NCI-H510A treated with DMSO at 0.1 percent for 48 hours (cell line): Measurements from ENCODE around the gene CD44.

ENCODE experiments used
- DNase-seq: peaks from one replicate; lab custom pipeline; 2025; lab: John Stamatoyannopoulos, UW

The CD44 gene

GRCh38 chr11:35262056-35262455 is 123.1 kb downstream of the CD44 start:
- no peak for DNase-seq

GRCh38 chr11:35262735-35263134 is 123.8 kb downstream of the CD44 start:
- no peak for DNase-seq

- no peak for DNase-seq
Observed at GRCh38 chr11:35265755-35266454, 126.9 kb downstream of the CD44 start.

GRCh38 chr11:35267504-35267903 is 128.5 kb downstream of the CD44 start:
- no peak for DNase-seq

DNA sequence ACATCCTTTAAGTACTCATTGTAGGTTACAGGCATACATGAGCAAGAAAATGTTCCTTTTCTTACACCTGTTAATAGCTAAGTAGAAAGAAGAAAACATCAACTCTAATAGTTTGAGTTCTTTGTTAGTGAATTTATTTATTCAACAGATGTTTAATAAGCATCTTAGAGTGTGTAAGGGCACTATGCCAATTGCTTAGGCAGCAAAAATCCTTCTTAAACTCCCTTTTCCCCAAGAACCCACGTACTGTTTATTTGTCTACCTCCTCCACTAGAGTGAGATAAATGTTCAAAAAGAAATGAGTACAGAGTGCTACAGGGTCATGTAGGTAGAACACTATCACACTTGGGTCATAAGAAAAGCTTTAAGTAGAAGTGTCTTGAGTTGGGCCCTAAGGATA is 131.4 kb downstream of the CD44 start:
- no peak for DNase-seq

GRCh38 chr11:35271031-35271430 is 132.1 kb downstream of the CD44 start:
- no peak for DNase-seq

DNA sequence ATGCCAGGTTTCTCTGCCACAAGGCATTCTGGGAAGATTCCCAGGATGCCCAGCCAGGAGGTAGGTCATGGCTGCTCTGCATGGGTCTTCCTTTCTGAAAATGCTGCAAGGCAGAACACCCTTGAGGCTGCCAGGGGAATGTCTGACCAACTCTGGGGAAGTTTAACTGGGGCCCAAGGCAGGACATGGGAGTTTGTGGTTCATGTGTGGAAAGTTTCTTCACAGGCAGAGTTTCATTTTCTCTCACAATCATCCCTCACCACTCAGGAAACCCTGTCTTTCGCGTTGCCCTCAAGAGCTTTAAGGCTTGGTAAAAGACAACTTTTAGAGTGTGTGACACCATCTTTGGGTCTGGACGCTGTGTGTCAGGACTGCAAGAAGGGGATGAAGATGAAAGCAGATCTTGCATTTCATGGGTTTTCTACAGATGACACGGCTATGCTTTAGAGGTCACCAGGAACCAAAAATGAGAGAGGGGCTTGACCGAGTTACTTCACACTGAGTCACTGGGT is 133.5 kb downstream of the CD44 start:
- DNase-seq: no peak

- DNase-seq: no peak
Observed at GRCh38 chr11:35274909-35275785, 136.2 kb downstream of the CD44 start.

GRCh38 chr11:35275786-35276170 is 136.8 kb downstream of the CD44 start:
- no peak for DNase-seq

DNA sequence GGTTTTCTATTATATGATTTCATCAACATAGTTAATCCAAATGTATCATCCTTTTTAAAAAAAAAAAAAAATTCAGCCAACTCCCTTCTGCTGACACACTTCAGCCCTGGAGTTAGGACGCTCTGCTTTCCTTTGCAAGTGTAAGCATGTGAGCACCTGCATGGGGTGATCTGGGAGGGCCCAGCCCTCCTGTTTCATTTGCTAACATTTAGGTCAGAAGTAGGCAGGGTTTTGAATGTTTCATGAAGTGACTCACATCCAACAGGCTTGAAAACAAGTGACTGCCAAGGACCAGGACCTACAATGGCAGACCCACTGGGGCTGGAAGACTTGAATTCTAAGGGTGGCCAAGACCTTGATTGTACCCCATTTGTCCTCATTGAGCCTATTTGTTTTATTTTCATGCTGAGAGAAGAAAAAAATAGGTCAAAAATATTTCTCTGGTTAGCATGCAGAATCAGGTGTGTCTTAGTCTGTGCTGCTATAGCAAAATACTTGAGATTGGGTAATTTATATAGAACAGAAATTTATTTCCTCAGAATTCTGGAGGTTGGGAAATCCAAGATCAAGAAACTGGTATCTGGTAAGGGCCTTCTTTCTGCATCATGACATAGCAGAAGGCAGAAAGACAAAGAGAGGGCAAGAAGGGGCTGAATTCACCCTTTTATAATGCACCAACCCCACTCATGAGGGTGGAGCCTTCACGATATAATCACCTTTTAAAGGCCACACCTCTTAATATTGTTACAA is 137.6 kb downstream of the CD44 start:
- DNase-seq: no peak

DNA sequence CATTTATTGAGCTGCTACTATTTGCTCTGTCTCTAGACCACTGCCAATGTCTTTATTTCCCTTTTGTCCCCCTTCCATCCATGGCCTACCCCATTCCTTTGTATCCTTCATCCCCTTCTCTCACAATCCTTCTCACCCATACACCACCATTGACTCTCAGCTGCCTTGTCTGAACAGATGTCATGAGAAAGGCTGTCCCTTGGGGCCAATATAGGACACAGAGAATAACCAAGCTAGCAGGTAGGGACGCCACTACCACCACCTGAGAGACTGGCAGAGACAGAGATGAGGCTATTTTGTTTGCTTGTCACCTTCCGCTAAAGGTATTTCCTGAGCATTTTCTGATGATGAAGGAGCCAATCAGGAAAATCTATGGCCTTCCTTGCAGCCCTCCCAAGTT is 138.9 kb downstream of the CD44 start:
- DNase-seq: no peak

- no peak for DNase-seq
Observed at GRCh38 chr11:35280727-35281126, 141.8 kb downstream of the CD44 start.

- no peak for DNase-seq
Observed at GRCh38 chr11:35281169-35281688, 142.3 kb downstream of the CD44 start.
